Cardiac fibroblast (primary cell): ENCODE measurements around the gene NUSAP1.
"Not testable (repeated sequence)": the region's sequence is repeated elsewhere in the genome, so short reads cannot be mapped to it uniquely, and the experiment has no call there.

Experiments used
- DNase-seq, 2 donors: peaks; one replicate each; pipeline versions ENCODE4 v3.0.0 to v3.0.0-alpha.2; 2010; ENCODE audit warnings: low read depth in 2 of 2
- H3K4me3 ChIP-seq, 2 donors: replicated peaks in 1 of 2; 1 replicate in 1 of 2; 2 replicates in 1 of 2; pipeline ENCODE4 v1.5.1; 2011; ENCODE audit warnings: low read depth in 2 of 2, low read length in 2 of 2, mild to moderate bottlenecking in 2 of 2, moderate library complexity in 1 of 2
- TF ChIP-seq, protein P1 (sequence below): IDR thresholded peaks from one replicate; pipeline ENCODE4 v1.5.1; 2011; ENCODE audit warnings: low read depth, mild to moderate bottlenecking, low read length, inconsistent platforms

Gene NUSAP1

DNA sequence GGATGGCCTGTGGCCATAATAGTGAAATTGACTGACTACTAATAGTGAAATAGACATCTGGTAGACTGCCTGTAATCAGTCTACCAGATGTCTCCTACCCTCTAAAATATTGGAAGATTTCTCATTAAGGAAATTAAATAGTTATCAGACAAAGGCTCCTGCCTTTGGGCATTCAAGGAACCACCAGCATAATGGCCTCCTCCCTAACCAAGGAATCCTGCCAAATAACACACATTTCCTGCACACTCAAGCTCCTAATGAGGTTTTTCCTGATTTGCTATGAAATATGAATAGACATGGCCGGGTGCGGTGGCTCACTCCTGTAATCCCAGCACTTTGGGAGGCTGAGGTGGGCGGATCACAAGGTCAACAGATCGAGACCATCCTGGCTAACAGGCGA is 14.6 kb downstream of the NUSAP1 start:
- TF ChIP-seq, protein P1, sequence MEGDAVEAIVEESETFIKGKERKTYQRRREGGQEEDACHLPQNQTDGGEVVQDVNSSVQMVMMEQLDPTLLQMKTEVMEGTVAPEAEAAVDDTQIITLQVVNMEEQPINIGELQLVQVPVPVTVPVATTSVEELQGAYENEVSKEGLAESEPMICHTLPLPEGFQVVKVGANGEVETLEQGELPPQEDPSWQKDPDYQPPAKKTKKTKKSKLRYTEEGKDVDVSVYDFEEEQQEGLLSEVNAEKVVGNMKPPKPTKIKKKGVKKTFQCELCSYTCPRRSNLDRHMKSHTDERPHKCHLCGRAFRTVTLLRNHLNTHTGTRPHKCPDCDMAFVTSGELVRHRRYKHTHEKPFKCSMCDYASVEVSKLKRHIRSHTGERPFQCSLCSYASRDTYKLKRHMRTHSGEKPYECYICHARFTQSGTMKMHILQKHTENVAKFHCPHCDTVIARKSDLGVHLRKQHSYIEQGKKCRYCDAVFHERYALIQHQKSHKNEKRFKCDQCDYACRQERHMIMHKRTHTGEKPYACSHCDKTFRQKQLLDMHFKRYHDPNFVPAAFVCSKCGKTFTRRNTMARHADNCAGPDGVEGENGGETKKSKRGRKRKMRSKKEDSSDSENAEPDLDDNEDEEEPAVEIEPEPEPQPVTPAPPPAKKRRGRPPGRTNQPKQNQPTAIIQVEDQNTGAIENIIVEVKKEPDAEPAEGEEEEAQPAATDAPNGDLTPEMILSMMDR, result no peak
- H3K4me3 ChIP-seq, result no peak overlapping the region
- DNase-seq, result no peak

DNA sequence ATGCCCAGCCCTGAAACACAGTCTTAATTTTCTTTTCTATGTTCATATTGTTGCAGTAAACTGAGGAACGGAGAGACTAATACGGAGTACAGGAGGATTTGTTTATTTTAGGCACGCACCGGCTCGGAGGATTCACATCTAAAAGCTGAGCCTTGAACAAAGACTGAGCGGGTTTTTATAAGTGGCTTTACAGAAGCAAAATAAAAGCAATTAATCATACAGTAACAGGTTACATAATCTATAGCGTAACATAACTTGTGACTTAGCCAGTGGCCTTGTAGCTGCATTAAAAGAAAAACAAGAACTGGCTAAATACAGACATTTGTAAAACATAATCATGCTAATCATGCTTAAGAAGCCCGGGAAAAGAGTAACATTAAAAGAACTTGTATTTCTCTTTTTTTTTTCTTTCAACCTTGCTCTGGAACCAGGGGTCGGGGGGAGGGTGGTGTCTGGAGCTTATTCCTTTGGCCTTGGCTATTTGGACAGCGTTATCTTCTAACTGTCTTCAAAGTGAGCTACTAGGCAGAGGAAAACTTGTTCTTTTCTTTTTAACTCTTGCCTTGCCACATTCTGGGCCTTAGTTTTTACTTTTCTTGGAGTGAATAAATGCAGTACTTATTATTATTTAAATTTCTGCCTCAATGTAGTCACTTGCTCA is 17.5 kb downstream of the NUSAP1 start:
- TF ChIP-seq, protein P1, result no peak
- DNase-seq, result no peak

DNA sequence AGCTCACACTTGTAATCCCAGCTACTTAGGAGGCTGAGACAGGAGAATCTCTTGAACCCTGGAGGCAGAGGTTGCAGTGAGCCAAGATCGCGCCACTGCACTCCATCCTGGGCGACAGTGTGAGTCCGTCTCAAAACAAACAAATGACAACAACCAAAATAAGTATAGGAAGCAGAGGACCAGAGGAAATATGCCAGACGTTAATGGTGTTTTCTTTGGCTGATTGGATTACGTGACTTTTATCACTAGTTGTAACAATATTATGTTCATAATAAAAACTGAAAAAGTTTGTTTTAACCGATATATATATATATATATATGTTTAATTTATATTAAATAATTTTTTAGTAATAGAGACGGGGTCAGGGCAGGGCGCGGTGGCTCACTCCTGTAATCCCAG is 21.7 kb downstream of the NUSAP1 start:
- TF ChIP-seq, protein P1, result no peak
- no peak overlapping the region for H3K4me3 ChIP-seq
- DNase-seq, result no peak

More for the DNA sequence above, 17.5 kb downstream of the NUSAP1 start:
- H3K4me3 ChIP-seq, result no peak overlapping the region

DNA sequence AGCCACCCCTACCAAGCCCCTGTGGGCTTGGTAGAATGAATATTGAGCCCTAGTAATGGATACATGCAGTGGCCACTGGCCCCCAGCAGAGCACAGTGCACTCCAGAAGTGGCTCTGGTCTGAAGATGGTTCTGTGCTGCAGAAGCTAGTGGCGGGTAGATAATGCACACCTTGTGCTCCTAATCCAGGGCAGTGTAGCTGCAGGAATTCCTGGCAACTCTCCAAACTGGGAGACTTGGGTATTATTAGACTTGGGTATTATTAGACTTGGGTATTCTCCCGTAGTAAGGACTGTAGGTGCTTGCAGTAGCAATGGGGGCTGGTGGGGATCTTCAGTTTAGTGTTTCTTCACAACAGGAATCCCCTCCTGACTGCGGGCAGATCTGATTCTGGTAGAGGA is 34.7 kb downstream of the NUSAP1 start:
- TF ChIP-seq, protein P1, result no peak
- no peak overlapping the region for H3K4me3 ChIP-seq
- no peak for DNase-seq

DNA sequence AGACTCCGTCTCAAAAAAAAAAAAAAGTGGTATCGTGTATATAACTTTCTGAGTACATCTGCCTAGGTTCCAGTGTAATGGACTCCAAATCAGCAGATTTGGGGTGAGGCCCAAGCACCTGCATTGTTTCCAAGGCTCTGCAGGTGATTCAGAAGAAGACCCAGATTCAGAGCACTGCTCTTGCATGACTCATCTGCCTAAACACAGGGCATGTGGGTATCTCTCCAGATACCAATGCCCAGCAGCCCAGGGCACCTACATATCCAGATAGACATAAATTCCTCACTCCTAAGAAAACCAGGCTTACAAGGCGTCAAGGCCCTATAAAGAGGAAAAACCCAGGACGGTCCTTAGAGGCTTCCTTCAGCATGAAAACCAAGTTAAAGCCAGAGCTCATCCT is 45.3 kb downstream of the NUSAP1 start:
- H3K4me3 ChIP-seq, result no peak overlapping the region
- DNase-seq, result no peak
- TF ChIP-seq, protein P1, result no peak

DNA sequence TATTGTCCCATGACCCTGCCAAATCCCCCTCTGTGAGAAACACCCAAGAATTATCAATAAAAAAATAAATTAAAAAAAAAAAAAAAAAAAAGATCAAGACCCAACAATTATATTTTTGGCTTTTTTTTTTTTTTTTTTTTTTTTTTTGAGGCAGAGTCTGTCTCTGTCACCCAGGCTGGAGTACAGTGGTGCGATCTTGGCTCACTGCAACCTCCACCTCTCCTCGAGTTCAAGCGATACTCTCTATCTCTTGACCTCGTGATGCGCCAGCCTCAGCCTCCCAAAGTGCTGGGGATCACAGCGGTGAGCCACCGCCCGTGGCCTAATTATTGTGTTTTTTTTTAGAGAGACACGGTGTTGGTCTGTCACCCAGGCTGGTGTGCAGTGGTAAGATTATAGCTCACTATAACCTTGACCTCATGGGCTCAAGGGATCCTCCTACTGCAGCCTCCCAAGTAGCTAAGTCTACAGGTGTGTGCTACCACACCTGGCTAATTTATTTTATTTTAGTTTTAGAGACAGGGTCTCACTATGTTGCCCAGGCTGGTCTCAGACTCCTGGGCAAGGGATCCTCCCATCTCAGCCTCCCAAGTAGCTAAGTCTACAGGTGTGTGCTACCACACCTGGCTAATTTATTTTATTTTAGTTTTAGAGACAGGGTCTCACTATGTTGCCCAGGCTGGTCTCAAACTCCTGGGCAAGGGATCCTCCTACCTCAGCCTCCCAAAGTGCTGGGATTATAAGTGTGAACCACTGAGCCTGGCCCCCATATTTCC is 51.5 kb downstream of the NUSAP1 start:
- H3K4me3 ChIP-seq, DNase-seq: not testable (repeated sequence)

DNA sequence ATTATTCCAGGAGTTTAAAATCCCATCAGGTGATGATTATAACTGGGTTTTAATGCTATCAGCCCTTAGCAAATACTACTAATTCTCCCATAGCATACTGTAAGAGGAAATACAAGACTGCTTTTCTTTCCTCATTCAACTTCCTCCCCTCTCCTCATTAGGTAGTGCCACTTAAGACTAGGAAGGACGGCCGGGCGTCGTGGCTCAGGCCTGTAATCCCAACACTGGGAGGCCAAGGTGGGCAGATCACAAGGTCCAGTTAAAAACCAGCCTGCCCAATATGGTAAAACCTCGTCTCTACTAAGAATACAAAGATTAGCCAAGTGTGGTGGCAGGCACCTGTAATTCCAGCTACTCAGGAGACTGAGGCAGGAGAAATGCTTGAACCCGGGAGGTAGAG is 55.0 kb downstream of the NUSAP1 start:
- H3K4me3 ChIP-seq, result no peak overlapping the region
- DNase-seq, result no peak
- TF ChIP-seq, protein P1, result no peak
